ENCODE results near the gene CD34.
"Not testable (repeated sequence)": the region's sequence is repeated elsewhere in the genome, so short reads cannot be mapped to it uniquely, and the experiment has no call there.

Gene CD34

DNA sequence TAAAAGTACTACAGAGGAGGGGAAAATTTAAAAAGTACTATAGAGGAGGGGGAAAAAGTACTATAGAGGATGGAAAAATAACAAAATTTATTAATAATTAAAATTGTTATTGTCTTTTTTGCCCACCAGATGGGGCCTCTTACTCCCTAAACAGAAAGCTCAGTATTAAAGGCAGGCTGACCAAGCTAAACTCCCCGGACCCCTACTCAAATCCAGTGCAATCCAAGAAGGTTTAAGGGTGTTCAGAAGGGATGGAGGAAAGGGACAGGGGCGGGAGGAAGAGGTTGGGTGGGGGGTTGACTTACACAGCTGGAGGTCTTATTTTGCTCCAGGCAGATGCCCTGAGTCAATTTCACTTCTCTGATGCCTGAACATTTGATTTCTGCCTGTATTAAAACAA lies 13.7 kb downstream of the CD34 start:
- DNase-seq, result peak in 1 of 4 experiments; percentile 35

DNA sequence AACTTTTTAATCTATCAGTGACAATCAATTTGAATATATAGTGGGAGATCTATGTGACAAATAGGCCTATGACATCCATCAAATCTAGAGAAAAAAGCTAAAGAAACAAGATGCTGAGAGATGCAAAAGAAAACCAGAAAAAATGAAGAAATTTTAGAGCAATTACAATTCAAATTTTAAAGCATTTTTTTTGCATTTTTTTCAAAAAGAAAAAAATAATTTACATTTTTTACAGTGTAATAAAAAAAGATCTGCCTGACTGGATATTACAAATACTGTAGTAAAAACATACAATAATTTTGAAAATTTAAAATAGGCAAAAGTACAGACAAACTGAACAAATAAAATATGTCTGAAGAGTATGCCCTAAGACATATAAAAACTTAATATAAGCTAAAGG lies 14.4 kb downstream of the CD34 start:
- no peak for DNase-seq

DNA sequence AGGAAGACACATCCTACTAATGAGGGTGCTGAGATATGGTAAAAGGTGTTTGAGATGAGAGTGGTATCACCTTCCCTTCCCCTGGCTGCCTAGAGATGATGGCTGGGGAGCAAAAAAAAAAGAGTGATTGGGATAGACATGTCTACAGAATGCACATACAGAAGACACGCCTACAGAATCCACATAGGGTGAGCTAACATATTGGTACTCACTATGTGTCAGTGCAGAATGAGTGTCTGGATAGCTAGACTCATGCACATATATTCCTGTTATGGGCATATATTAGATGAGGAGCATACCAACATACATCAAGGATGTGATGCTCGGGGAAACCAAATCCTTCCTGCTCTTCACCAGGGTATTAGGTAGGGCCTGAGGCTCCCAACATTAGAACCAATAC lies 16.2 kb downstream of the CD34 start:
- no peak for DNase-seq

DNA sequence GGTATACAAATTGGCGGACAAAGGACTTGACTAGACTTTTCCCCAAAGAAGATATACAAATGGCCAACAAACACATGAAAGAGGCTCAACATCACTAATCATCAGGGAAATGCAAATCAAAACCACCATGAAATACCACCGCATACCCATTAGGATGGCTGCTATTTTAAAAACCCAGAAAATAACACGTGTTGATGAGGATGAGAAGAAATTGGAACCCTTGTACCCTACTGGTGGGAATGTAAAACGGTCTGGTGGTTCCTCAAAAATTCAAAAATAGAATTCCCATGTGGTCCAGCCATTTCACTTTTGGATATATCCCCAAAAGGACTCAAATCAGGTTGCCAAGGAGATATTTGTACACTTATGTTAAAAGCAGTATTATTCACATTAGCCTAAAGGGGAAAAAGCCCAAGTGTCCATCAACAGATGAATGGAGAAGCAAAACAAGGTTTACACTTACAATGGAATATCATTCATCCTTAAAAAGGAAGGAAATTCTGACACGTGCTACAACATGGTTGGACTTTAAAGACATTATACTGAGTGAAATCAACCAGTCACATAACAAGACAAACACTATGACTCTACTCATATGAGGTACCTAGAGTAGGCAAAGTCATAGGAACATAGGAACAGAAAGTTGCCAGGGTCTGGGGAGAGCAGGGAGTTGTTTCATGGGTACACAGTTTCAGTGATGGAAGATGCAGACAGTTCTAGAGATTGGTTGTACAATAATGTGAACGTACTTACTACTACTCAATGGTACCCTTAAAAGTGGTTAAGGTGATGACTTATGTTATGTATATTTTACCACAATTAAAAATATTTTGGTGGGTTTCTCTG lies 17.0 kb downstream of the CD34 start:
- no peak for DNase-seq

GRCh38 chr1:207892764-207893163 lies 18.2 kb downstream of the CD34 start:
- no peak for DNase-seq

- no peak for DNase-seq
Observed at GRCh38 chr1:207891148-207891547, 19.8 kb downstream of the CD34 start.

DNA sequence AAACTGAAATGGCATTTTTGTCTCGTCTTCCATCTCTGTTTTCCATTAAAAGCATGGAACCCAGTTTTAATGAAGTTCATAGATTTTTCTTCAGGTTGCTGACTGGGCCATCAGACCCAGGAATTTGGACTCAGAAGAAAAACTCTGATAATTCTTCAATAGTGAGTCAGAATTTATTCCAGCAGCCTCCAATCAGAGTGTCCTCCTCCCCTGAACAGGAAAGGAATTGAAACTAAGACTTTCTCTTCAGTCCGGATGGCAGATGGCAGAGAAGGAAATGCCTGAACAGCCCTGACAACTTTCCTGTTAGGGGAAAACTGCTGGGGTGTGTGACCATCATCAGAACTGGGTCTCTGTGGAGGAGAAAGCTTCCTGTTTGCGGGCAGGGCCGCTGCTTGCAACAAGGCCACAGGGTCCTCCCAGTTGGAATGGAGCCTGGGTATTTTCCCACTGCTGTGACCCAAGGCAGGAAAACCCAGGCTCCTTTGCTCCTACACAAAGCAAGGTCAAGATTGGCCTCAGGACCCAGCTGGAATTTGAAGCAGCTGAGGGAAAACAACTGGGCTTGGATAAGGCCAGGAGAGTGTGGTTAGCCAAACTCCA lies 20.7 kb downstream of the CD34 start:
- DNase-seq, result peak; percentile 77 to 89 (median 84)

- DNase-seq, result no peak
Observed at GRCh38 chr1:207888652-207889051, 22.3 kb downstream of the CD34 start.

GRCh38 chr1:207887542-207888201 lies 23.3 kb downstream of the CD34 start:
- DNase-seq, result no peak

- no peak for DNase-seq
Observed at GRCh38 chr1:207886227-207886626, 24.7 kb downstream of the CD34 start.

DNA sequence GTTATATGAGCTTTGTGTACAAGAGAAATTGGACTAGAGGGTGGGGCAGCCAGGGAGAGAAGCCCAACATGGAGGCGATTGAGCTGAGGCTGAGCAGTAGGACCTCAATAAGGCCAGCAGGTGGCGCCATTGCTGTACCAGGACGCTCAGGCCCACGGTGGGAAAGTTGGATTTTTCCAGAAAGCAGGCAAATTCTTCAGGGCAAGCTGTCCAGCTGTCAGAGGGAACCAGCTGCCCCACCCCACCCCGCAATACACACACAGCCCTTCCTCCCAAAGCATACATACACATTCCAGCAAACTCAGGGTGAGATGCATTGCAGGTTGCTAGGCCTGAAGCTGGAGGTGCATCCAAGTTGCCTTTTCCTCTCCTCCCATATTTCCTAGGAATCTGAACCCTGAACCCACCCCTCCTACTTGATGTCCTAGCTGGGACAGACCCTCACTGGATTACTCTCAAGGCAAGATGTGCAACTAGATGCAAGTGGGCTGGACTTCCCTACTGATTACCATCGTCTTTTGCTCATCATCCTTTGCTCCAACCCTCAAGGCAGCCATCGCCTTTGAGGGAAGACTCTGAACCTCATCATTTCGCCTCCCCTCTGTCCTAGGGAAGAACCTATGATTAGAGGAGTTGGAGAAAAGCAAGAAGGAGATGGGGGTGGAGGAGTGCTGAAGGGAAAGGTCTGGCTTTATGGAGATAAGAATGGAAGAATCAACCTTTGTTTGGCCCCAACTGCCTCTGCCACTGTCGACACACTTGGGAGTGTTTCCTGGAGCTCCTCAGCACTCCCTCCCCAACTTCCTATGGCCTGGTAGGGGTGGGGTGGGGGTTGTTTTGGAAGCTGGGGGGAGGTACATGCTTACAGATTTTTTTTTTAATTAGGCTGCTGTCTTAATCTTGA lies 25.5 kb downstream of the CD34 start:
- DNase-seq, result peak; percentile 86 to 93 (median 90)

DNA sequence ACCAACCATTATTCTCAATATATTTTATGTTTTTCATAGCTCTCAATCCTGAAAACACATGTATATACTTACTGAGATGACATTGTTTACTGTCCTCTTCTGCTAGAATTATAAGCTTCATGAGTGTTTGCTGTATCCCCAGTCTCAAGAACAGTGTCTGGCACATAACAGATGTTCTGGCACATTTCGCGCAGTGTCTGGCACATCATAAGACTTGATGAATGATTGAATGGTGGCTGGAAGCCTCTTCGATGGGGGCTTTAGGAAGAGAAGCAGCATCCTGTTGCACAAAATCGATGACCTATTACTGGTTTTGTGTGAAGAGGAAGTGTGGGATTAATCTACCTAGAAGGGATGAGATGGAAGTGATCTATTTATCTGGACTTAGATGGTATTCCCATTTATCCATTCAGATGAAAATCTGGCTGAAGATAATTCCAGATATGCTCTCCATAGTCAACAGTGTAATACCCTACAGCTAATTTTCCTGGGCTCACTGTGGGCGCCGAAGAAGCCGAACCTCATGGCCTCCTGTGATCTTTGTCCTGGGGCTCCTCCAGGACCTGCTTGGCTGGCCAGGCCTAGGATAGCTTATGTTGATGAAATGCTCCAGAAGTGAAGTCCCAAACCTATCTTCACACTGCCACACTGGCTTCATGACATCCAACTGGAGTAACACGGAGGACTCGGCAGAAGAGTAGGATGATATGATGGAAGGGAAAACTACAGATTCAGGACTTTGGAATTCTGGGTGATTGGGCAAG lies 26.5 kb downstream of the CD34 start:
- no peak for DNase-seq

GRCh38 chr1:207883660-207884250 lies 27.2 kb downstream of the CD34 start:
- no peak for DNase-seq

- no peak for DNase-seq
Observed at GRCh38 chr1:207883104-207883651, 27.7 kb downstream of the CD34 start.

DNA sequence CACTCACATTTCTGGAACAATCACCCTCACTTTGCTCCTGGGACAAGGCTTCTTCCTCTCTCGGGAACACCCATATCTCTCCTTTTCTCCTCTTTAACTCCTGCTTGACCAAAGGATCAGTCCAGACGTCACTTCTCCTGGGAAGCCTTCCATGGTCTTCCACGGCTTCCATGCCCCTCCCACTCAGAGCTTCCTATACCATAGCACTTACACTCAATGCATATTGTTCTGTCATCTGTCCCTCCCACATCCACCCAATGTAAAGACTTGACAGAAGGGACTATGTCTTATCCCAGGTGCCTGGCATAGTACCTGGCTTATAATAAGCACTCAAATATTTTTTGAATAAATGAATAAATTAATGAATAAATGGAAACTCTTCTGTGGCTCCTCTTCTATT lies 28.2 kb downstream of the CD34 start:
- DNase-seq, result no peak

DNA sequence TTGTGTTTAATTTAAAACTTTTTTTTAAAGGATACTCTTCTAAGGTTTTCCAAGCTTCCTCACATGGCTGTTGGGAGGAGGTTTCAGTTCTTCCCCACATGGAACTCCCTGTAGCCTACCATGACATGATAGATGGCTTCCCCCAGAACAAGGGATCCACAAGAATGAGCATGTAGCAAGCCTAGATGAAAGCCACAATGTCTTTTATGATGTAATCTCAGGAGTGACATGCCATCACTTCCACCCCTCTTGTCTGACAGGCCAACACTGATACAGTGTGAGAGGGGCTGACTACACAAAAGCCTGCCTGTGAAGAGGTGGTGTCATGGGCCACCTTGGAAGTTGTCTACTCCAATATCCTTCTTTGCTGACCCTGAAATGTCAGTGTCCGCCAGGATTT lies 32.0 kb downstream of the CD34 start:
- DNase-seq, result no peak

GRCh38 chr1:207877914-207878313 lies 33.0 kb downstream of the CD34 start:
- not testable (repeated sequence) for DNase-seq

GRCh38 chr1:207876131-207876530 lies 34.8 kb downstream of the CD34 start:
- no peak for DNase-seq

- DNase-seq, result peak; percentile 37 to 58 (median 53)
Observed at GRCh38 chr1:207875532-207875931, 35.4 kb downstream of the CD34 start.

DNA sequence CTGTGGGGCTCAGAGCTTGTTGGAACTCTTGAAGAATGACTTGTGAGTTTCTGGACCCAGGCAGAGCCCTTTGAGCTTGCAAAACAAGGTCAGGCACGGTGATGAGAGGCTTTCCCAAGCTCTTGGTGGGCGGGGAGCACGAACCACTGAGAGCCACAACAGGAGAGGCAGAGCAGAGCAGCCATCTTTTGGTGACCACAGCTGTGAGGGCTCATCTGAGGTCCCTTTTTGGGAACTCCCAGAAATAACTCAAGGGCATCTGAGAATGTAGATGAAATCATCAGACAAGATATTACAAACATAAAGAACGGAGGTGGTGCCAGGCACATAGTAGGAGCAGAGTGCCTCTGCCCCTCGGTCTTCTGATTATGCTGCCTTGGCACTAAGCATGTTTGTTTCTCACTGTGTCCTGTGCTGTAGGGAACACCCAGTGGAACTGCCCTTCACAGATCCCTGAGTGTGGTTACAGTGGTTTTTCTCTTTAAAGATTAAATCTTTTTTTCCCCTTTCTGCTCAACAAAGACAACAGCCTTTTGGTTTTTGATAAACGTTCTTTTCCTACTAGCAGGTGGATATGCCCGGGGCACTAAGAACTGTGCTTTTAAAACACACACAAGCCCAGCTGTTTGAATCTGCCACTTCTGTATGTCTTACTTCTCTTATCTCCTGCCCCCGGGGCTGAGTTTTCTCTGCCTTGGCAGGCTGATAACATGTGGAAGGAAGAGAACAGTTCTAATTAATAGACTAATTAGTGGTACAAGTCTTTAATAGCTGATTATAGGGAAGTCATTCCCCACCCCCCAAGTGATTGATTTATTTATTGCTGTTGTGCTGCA lies 37.7 kb downstream of the CD34 start:
- peak; percentile 75 to 90 (median 84) for DNase-seq

Measured in suppressor macrophage (primary cell).